SK-N-SH treated with all-trans-retinoic acid at 6 μM for 48 hours (cell line): ENCODE data around the gene GLRX3.

Experiments
- ATAC-seq: fragments of 200-7000 bp; cut with Tn5 transposase; 3 replicates; pipeline ENCODE4 v1.9.1; 2020; ENCODE audit warnings: mild to moderate bottlenecking, moderate library complexity
- ARNTL ChIP-seq: fragments of 450-650 bp; formaldehyde crosslinking; IDR thresholded peaks from 2 replicates; pipeline ENCODE4 v1.5.0; 2020; ENCODE audit warnings: low read depth, mild to moderate bottlenecking, moderate library complexity, borderline replicate concordance
- BACH2 ChIP-seq: fragments of 250-450 bp; sonication (Bioruptor Pico); IDR thresholded peaks from 2 replicates; pipeline ENCODE4 v1.9.0; 2021; ENCODE audit warnings: mild to moderate bottlenecking, borderline replicate concordance
- CSDC2 ChIP-seq: fragments of 250-450 bp; sonication (Bioruptor Pico); IDR thresholded peaks from 2 replicates; pipeline ENCODE4 v1.5.0; 2020; ENCODE audit warnings: mild to moderate bottlenecking, moderate library complexity
- ESRRG ChIP-seq: fragments of 250-450 bp; sonication (Bioruptor Pico); IDR thresholded peaks from 2 replicates; pipeline ENCODE4 v1.6.1; 2021; ENCODE audit warnings: mild to moderate bottlenecking
- ISL1 ChIP-seq: fragments of 250-450 bp; sonication (Bioruptor Pico); IDR thresholded peaks from 2 replicates; pipeline ENCODE4 v2.1.2; 2022; ENCODE audit warnings: mild to moderate bottlenecking, moderate library complexity
- OSR1 ChIP-seq: fragments of 250-450 bp; sonication (Bioruptor Pico); IDR thresholded peaks from 2 replicates; pipeline ENCODE4 v1.8.0; 2022; ENCODE audit warnings: moderate library complexity, mild to moderate bottlenecking, inconsistent platforms
- PPARA ChIP-seq: fragments of 250-450 bp; sonication (Bioruptor Pico); IDR thresholded peaks from 2 replicates; pipeline ENCODE4 v1.5.0; 2020; ENCODE audit warnings: mild to moderate bottlenecking, borderline replicate concordance
- RARB ChIP-seq: fragments of 250-450 bp; sonication (Bioruptor Pico); IDR thresholded peaks from 2 replicates; pipeline ENCODE4 v1.8.0; 2021; ENCODE audit warnings: mild to moderate bottlenecking, moderate library complexity
- SNAI2 ChIP-seq: fragments of 250-450 bp; sonication (Bioruptor Pico); IDR thresholded peaks from 2 replicates; pipeline ENCODE4 v1.5.0; 2020; ENCODE audit warnings: mild to moderate bottlenecking, moderate library complexity
- TCF4 ChIP-seq: fragments of 250-450 bp; sonication (Bioruptor Pico); IDR thresholded peaks from 2 replicates; pipeline ENCODE4 v1.8.0; 2021; ENCODE audit warnings: mild to moderate bottlenecking, moderate library complexity, borderline replicate concordance
- TOX ChIP-seq: fragments of 250-450 bp; sonication (Bioruptor Pico); IDR thresholded peaks from 2 replicates; pipeline ENCODE4 v1.8.0; 2021; ENCODE audit warnings: mild to moderate bottlenecking, moderate library complexity, borderline replicate concordance
- ZC3H10 ChIP-seq: fragments of 250-450 bp; sonication (Bioruptor Pico); IDR thresholded peaks from 2 replicates; pipeline ENCODE4 v1.5.1; 2021; ENCODE audit warnings: mild to moderate bottlenecking, moderate library complexity
- ZFP3 ChIP-seq: fragments of 250-450 bp; sonication (Bioruptor Pico); IDR thresholded peaks from 2 replicates; pipeline ENCODE4 v1.5.0; 2020; ENCODE audit warnings: mild to moderate bottlenecking, moderate library complexity
- ZFP30 ChIP-seq: fragments of 450-650 bp; formaldehyde crosslinking; IDR thresholded peaks from 2 replicates; pipeline ENCODE4 v1.5.0; 2022; ENCODE audit warnings: mild to moderate bottlenecking, moderate library complexity
- ZNF565 ChIP-seq: fragments of 450-650 bp; formaldehyde crosslinking; conservative IDR thresholded peaks from 2 replicates; pipeline ENCODE4 v1.5.0; 2020; ENCODE audit warnings: low read depth, mild to moderate bottlenecking, moderate library complexity
- ZNF70 ChIP-seq: fragments of 450-650 bp; formaldehyde crosslinking; IDR thresholded peaks from 2 replicates; pipeline ENCODE4 v1.5.0; 2020; ENCODE audit warnings: mild to moderate bottlenecking, moderate library complexity
- ZNF8 ChIP-seq: fragments of 450-650 bp; formaldehyde crosslinking; IDR thresholded peaks from 2 replicates; pipeline ENCODE4 v1.5.0; 2020; ENCODE audit warnings: mild to moderate bottlenecking, moderate library complexity
- TF ChIP-seq, protein P1 (sequence below): fragments of 250-450 bp; sonication (Bioruptor Pico); IDR thresholded peaks from 2 replicates; pipeline ENCODE4 v1.8.0; 2021; ENCODE audit warnings: low read depth, mild to moderate bottlenecking, moderate library complexity, borderline replicate concordance
- TF ChIP-seq, protein P2 (sequence below): fragments of 250-450 bp; sonication (Bioruptor Pico); IDR thresholded peaks from 2 replicates; pipeline ENCODE4 v1.5.1; 2021; ENCODE audit warnings: mild to moderate bottlenecking, moderate library complexity
- TF ChIP-seq, protein P3 (sequence below): fragments of 250-450 bp; sonication (Bioruptor Pico); IDR thresholded peaks from 2 replicates; pipeline ENCODE4 v1.8.0; 2020; ENCODE audit warnings: mild to moderate bottlenecking, moderate library complexity, borderline replicate concordance
- TF ChIP-seq, protein P4 (sequence below): fragments of 250-450 bp; sonication (Bioruptor Pico); IDR thresholded peaks from 2 replicates; pipeline ENCODE4 v1.5.1; 2020; ENCODE audit warnings: low read depth, mild to moderate bottlenecking, moderate library complexity
- TF ChIP-seq, protein P5 (sequence below): fragments of 250-450 bp; sonication (Bioruptor Pico); IDR thresholded peaks from 2 replicates; pipeline ENCODE4 v1.5.0; 2020; ENCODE audit warnings: mild to moderate bottlenecking, moderate library complexity

GLRX3 gene

DNA sequence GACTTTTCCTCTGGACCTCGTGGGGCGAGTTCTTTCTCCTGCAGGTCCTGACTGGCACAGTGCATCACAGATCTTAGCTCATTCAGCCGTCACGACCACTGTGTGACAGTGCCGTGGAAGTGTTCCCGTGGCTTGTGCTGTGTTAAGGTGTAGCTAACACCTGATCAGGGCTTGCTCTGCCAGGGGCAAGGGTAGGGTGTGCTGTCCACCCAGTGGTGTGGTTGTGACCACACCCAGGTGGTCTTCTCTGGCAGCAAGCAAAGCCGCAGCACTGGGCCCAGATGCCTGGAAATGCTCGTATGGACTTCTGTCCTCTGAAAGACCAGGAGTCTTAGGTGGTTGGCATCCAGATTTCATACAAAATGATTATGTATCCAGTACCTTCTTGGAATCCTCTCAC is 86.2 kb downstream of the GLRX3 start:
- no peak for TF ChIP-seq BACH2
- no peak for TF ChIP-seq ZNF8 (CRISPR knock-in tag)
- ATAC-seq = no peak

DNA sequence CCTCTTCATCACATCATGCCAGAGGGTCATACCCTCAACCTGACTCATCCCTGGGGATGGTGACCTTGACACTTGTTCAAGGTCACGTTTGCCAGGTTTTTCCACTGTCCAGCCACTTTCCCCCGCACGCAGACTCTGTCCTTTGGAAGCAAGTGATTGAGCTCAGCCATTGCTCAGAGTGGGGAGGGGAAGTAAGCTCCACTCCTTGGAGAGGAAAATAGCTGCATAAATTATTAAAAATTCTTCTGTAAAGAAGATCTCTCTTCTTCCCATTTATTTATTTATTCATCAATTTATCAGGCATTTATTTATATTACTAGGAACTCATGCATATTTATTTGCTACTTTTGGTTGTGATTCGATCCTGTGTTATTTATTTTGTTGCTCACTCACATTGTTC is 88.0 kb downstream of the GLRX3 start:
- ATAC-seq = no peak
- TF ChIP-seq, protein P1, sequence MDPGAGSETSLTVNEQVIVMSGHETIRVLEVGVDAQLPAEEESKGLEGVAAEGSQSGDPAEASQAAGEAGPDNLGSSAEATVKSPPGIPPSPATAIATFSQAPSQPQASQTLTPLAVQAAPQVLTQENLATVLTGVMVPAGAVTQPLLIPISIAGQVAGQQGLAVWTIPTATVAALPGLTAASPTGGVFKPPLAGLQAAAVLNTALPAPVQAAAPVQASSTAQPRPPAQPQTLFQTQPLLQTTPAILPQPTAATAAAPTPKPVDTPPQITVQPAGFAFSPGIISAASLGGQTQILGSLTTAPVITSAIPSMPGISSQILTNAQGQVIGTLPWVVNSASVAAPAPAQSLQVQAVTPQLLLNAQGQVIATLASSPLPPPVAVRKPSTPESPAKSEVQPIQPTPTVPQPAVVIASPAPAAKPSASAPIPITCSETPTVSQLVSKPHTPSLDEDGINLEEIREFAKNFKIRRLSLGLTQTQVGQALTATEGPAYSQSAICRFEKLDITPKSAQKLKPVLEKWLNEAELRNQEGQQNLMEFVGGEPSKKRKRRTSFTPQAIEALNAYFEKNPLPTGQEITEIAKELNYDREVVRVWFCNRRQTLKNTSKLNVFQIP (CRISPR knock-in tag) = no peak
- TF ChIP-seq, all 23 proteins: peak for 0

DNA sequence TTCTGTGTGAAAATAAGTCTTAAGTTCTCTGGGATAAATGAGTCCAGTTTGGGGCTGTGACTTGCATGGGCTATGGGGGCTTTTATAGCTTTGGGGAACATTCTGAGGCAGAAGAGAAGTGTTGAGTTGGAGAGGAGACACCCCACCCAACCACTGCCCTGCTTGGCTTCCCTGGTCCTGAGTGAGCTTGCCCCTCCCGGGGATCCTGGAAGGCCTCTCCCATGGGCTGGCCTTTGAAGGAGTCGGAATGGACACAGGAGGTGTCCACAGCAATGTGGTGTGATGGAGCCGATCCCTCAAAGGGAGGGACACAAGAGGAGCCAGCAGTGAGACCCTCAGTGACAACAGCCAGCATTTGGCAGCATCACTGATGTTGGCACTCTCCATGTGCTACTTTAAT is 89.8 kb downstream of the GLRX3 start:
- TF ChIP-seq SNAI2 (CRISPR knock-in tag) (no peak), PPARA (CRISPR knock-in tag) (no peak), ZNF70 (CRISPR knock-in tag) (no peak), RARB (CRISPR knock-in tag) (no peak), OSR1 (no peak), ZC3H10 (CRISPR knock-in tag) (no peak), ZNF565 (no peak), BACH2 (no peak), TCF4 (no peak), ZNF8 (CRISPR knock-in tag) (no peak)
- TF ChIP-seq, protein P1 (CRISPR knock-in tag) = no peak
- TF ChIP-seq, all 23 proteins: peak for 0
- ATAC-seq = no peak

DNA sequence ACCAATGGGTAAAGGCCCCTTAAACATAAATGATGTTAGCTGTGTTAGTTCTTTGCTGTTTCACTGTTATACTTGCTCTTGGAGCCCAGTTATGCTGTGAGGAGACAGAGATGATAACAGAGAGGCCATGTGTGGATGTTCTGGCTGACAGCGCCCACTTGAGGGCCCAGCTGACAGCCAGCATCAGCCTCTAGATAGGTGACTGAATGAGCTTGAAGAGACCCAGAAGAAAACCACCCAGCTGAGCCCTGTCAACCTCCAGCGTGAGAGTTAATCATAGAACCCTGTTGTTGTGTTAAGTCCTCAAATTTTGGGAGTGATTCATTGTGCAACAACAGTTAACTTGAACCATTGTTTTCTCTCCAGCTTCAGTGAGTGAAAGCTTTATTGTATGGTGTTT is 91.7 kb downstream of the GLRX3 start:
- TF ChIP-seq TCF4 (no peak), CSDC2 (CRISPR knock-in tag) (no peak), RARB (CRISPR knock-in tag) (no peak), ZNF8 (CRISPR knock-in tag) (no peak), ISL1 (CRISPR knock-in tag) (no peak), ESRRG (CRISPR knock-in tag) (no peak), ZFP30 (CRISPR knock-in tag) (no peak), ZNF70 (CRISPR knock-in tag) (no peak), PPARA (CRISPR knock-in tag) (no peak), ARNTL (CRISPR knock-in tag) (no peak), ZNF565 (no peak), BACH2 (no peak), TOX (no peak), ZC3H10 (CRISPR knock-in tag) (no peak), ZFP3 (CRISPR knock-in tag) (no peak)
- TF ChIP-seq, protein P2, sequence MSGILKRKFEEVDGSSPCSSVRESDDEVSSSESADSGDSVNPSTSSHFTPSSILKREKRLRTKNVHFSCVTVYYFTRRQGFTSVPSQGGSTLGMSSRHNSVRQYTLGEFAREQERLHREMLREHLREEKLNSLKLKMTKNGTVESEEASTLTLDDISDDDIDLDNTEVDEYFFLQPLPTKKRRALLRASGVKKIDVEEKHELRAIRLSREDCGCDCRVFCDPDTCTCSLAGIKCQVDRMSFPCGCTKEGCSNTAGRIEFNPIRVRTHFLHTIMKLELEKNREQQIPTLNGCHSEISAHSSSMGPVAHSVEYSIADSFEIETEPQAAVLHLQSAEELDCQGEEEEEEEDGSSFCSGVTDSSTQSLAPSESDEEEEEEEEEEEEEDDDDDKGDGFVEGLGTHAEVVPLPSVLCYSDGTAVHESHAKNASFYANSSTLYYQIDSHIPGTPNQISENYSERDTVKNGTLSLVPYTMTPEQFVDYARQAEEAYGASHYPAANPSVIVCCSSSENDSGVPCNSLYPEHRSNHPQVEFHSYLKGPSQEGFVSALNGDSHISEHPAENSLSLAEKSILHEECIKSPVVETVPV (CRISPR knock-in tag) = no peak
- TF ChIP-seq, protein P3, sequence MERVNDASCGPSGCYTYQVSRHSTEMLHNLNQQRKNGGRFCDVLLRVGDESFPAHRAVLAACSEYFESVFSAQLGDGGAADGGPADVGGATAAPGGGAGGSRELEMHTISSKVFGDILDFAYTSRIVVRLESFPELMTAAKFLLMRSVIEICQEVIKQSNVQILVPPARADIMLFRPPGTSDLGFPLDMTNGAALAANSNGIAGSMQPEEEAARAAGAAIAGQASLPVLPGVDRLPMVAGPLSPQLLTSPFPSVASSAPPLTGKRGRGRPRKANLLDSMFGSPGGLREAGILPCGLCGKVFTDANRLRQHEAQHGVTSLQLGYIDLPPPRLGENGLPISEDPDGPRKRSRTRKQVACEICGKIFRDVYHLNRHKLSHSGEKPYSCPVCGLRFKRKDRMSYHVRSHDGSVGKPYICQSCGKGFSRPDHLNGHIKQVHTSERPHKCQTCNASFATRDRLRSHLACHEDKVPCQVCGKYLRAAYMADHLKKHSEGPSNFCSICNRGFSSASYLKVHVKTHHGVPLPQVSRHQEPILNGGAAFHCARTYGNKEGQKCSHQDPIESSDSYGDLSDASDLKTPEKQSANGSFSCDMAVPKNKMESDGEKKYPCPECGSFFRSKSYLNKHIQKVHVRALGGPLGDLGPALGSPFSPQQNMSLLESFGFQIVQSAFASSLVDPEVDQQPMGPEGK (CRISPR knock-in tag) = no peak
- TF ChIP-seq, protein P4, sequence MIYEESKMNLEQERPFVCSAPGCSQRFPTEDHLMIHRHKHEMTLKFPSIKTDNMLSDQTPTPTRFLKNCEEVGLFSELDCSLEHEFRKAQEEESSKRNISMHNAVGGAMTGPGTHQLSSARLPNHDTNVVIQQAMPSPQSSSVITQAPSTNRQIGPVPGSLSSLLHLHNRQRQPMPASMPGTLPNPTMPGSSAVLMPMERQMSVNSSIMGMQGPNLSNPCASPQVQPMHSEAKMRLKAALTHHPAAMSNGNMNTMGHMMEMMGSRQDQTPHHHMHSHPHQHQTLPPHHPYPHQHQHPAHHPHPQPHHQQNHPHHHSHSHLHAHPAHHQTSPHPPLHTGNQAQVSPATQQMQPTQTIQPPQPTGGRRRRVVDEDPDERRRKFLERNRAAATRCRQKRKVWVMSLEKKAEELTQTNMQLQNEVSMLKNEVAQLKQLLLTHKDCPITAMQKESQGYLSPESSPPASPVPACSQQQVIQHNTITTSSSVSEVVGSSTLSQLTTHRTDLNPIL (CRISPR knock-in tag) = no peak
- TF ChIP-seq, protein P5, sequence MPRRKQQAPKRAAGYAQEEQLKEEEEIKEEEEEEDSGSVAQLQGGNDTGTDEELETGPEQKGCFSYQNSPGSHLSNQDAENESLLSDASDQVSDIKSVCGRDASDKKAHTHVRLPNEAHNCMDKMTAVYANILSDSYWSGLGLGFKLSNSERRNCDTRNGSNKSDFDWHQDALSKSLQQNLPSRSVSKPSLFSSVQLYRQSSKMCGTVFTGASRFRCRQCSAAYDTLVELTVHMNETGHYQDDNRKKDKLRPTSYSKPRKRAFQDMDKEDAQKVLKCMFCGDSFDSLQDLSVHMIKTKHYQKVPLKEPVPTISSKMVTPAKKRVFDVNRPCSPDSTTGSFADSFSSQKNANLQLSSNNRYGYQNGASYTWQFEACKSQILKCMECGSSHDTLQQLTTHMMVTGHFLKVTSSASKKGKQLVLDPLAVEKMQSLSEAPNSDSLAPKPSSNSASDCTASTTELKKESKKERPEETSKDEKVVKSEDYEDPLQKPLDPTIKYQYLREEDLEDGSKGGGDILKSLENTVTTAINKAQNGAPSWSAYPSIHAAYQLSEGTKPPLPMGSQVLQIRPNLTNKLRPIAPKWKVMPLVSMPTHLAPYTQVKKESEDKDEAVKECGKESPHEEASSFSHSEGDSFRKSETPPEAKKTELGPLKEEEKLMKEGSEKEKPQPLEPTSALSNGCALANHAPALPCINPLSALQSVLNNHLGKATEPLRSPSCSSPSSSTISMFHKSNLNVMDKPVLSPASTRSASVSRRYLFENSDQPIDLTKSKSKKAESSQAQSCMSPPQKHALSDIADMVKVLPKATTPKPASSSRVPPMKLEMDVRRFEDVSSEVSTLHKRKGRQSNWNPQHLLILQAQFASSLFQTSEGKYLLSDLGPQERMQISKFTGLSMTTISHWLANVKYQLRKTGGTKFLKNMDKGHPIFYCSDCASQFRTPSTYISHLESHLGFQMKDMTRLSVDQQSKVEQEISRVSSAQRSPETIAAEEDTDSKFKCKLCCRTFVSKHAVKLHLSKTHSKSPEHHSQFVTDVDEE = no peak
- TF ChIP-seq, protein P1 (CRISPR knock-in tag) = no peak
- no peak for ATAC-seq
